Left ventricle myocardium inferior (tissue), 1 donor: Measurements from ENCODE around the gene TTC16. TPM values are rescaled to one million over a fixed set of nuclear protein-coding genes. Genes with fewer than 3 reads are reported as not detected.

Experiments
- DNase-seq: peaks from one replicate; pipeline ENCODE4 v3.0.0-alpha.2; 2020
- H3K27ac ChIP-seq: fragments of 200-600 bp; replicated peaks from 2 replicates; pipeline ENCODE4 v1.8.0; 2021
- H3K27me3 ChIP-seq: fragments of 200-600 bp; 2 replicates; pipeline ENCODE4 v1.8.0; 2021; ENCODE audit warnings: low read depth
- H3K36me3 ChIP-seq: fragments of 200-600 bp; 2 replicates; pipeline ENCODE4 v1.8.0; 2021
- H3K4me1 ChIP-seq: fragments of 200-600 bp; 2 replicates; pipeline ENCODE4 v1.8.0; 2021
- H3K4me3 ChIP-seq: fragments of 200-600 bp; 2 replicates; pipeline ENCODE4 v1.8.0; 2021; ENCODE audit warnings: mild to moderate bottlenecking, moderate library complexity
- H3K9me3 ChIP-seq: fragments of 200-600 bp; replicated peaks from 2 replicates; pipeline ENCODE4 v1.8.0; 2021
- CTCF ChIP-seq: fragments of 200-600 bp; IDR thresholded peaks from 2 replicates; pipeline ENCODE4 v1.8.0; 2021; ENCODE audit warnings: antibody characterized with exemption, mild to moderate bottlenecking, borderline replicate concordance
- intact Hi-C: fragments of 100-400 bp; cut with micrococcal nuclease; formaldehyde crosslinking; loops from one replicate; pipeline ENCODE4 v1.11.0; 2022
- total RNA-seq: library from RNA; stranded (reverse); fragmentation: NEBNext Ultra II Directional; extraction: Animal tissue kit (Norgen Biotek cat#: 25700); gene quantifications from one replicate; pipeline ENCODE4 v1.2.1, GENCODE V29; 2021
- donor health status: DM: no; HTN: yes; CAD: no; lungs with severe emphysema.

Gene TTC16
- total RNA-seq, 1 donor from 2014 or later, result 0.25 TPM

GRCh38 chr9:127773981-127774380, 58.1 kb downstream of the TTC16 start:
- peaks cover 47% of the 10 kb centered on the region for H3K4me1 ChIP-seq
- no peak overlapping the region for H3K4me3 ChIP-seq
- no peak for DNase-seq
- no peak overlapping the region for H3K27ac ChIP-seq
- H3K27me3 ChIP-seq, result no peaks in the 10 kb centered on the region
- H3K9me3 ChIP-seq, result no peaks in the 10 kb centered on the region
- intact Hi-C loops, result no loop called here
- H3K36me3 ChIP-seq, result no peaks in the 10 kb centered on the region
- TF ChIP-seq CTCF, result no peak

GRCh38 chr9:127776195-127776923, 60.5 kb downstream of the TTC16 start:
- intact Hi-C loops, result no loop called here

GRCh38 chr9:127776924-127777289, 61.0 kb downstream of the TTC16 start:
- peak overlapping the region; percentile 52 for H3K4me3 ChIP-seq
- peaks cover 36% of the 10 kb centered on the region for H3K4me1 ChIP-seq
- H3K27me3 ChIP-seq, result no peaks in the 10 kb centered on the region
- H3K9me3 ChIP-seq, result no peaks in the 10 kb centered on the region
- H3K27ac ChIP-seq, result peak overlapping the region; percentile 81
- intact Hi-C loops, result no loop called here
- no peak for DNase-seq
- no peaks in the 10 kb centered on the region for H3K36me3 ChIP-seq
- TF ChIP-seq CTCF, result no peak

More at GRCh38 chr9:127776195-127776923, 60.5 kb downstream of the TTC16 start:
- Histone ChIP-seq H3K4me1 (peaks cover 40% of the 10 kb centered on the region), H3K36me3 (no peaks in the 10 kb centered on the region), H3K4me3 (peak overlapping the region; percentile 52), H3K27me3 (no peaks in the 10 kb centered on the region), H3K9me3 (no peaks in the 10 kb centered on the region), H3K27ac (peak overlapping the region; percentile 81)
- TF ChIP-seq CTCF, result no peak
- DNase-seq, result no peak

- no peak for DNase-seq
- Histone ChIP-seq H3K36me3 (no peaks in the 10 kb centered on the region), H3K27ac (peak overlapping the region; percentile 81), H3K9me3 (no peaks in the 10 kb centered on the region), H3K4me3 (peak overlapping the region; percentile 52), H3K4me1 (peaks cover 35% of the 10 kb centered on the region), H3K27me3 (no peaks in the 10 kb centered on the region)
- TF ChIP-seq CTCF, result no peak
- intact Hi-C loops, result no loop called here
Observed at GRCh38 chr9:127777368-127777980, 61.6 kb downstream of the TTC16 start.

- intact Hi-C loops, result no loop called here
- Histone ChIP-seq H3K27ac (peak within 1 kb of the TSS; percentile 81), H3K9me3 (no peaks in the 10 kb centered on the region), H3K27me3 (no peaks in the 10 kb centered on the region), H3K36me3 (no peaks in the 10 kb centered on the region), H3K4me3 (peak within 1 kb of the TSS; percentile 52), H3K4me1 (peaks cover 43% of the 10 kb centered on the region)
- no peak for TF ChIP-seq CTCF
- DNase-seq, result peak; percentile 67
Observed at GRCh38 chr9:127778280-127779135, 62.6 kb downstream of the TTC16 start, which contains the start of gene SH2D3C. SH2D3C (minus strand) TSS chr9:127778666; CDS start chr9:127778627, 39 bp downstream.
